Activated T-helper 9 cell treated with anti-CD3 and anti-CD28 coated beads, Interleukin-2, amount 50 U/mL, for 16 hours (primary cell): ENCODE measurements around the gene KRTAP10-6.
"Not testable (repeated sequence)": the region's sequence is repeated elsewhere in the genome, so short reads cannot be mapped to it uniquely, and the experiment has no call there.

Experiments used
- DNase-seq: peaks from one replicate; pipeline ENCODE4 v3.0.0-alpha.2; 2020; ENCODE audit warnings: low read depth

KRTAP10-6 gene

GRCh38 chr21:44578371-44579055 lies 13.8 kb downstream of the KRTAP10-6 start:
- DNase-seq = no peak

- DNase-seq = no peak
Observed at GRCh38 chr21:44576025-44576420, 16.3 kb downstream of the KRTAP10-6 start.

- no peak for DNase-seq
Observed at GRCh38 chr21:44575307-44576024, 16.8 kb downstream of the KRTAP10-6 start.

GRCh38 chr21:44574457-44575306 lies 17.6 kb downstream of the KRTAP10-6 start:
- DNase-seq = no peak

GRCh38 chr21:44573630-44574456 lies 18.5 kb downstream of the KRTAP10-6 start, which contains the start of gene KRTAP10-4:
Gene KRTAP10-4, plus strand, starts transcription at chr21:44573729. Its CDS starts 30 bp downstream, at chr21:44573759.
- not testable (repeated sequence) for DNase-seq

- DNase-seq = no peak
Observed at GRCh38 chr21:44572959-44573583, 19.2 kb downstream of the KRTAP10-6 start.

- DNase-seq = no peak
Observed at GRCh38 chr21:44571844-44572782, 20.2 kb downstream of the KRTAP10-6 start.

- no peak for DNase-seq
Observed at GRCh38 chr21:44571296-44571695, 21.0 kb downstream of the KRTAP10-6 start.

- DNase-seq = no peak
Observed at GRCh38 chr21:44569861-44570517, 22.3 kb downstream of the KRTAP10-6 start.

- DNase-seq = no peak
Observed at GRCh38 chr21:44568667-44569556, 23.4 kb downstream of the KRTAP10-6 start.

GRCh38 chr21:44568261-44568660 lies 24.0 kb downstream of the KRTAP10-6 start:
- no peak for DNase-seq

GRCh38 chr21:44567481-44568171 lies 24.7 kb downstream of the KRTAP10-6 start:
- DNase-seq = no peak

GRCh38 chr21:44566403-44566802 lies 25.9 kb downstream of the KRTAP10-6 start:
- no peak for DNase-seq

GRCh38 chr21:44564886-44565598 lies 27.3 kb downstream of the KRTAP10-6 start:
- no peak for DNase-seq

GRCh38 chr21:44564099-44564498 lies 28.2 kb downstream of the KRTAP10-6 start:
- no peak for DNase-seq

- no peak for DNase-seq
Observed at GRCh38 chr21:44558695-44559094, 33.6 kb downstream of the KRTAP10-6 start, which contains the start of gene KRTAP10-3. Gene KRTAP10-3, minus strand, starts transcription at chr21:44558795. Its CDS starts 80 bp downstream, at chr21:44558715.

- not testable (repeated sequence) for DNase-seq
Observed at GRCh38 chr21:44558329-44558675, 34.0 kb downstream of the KRTAP10-6 start.
